Natural killer cell treated with Interleukin-12 subunit alpha and Interleukin-12 subunit beta and Interleukin-15 and Interleukin-18, amount 100 ng/mL, for 72 hours (primary cell): ENCODE measurements around the gene TIMP4. TPM values are rescaled to one million over a fixed set of nuclear protein-coding genes. Genes with fewer than 3 reads are reported as not detected.

Experiments
- ATAC-seq, 2 donors: fragments of 150-1000 bp; cut with Tn5 transposase in 1 of 2; sonication (Bioruptor Pico), chemical (Tn5 transposase) in 1 of 2; 2 replicates each; pipeline ENCODE4 v1.10.0; 2021
- DNase-seq: peaks from one replicate; pipeline ENCODE4 v3.0.0; 2022; ENCODE audit warnings: low spot score
- H3K27ac Mint-ChIP-seq, 2 donors: 1 replicate in 1 of 2; 2 replicates in 1 of 2; pipeline ENCODE4 v1.8.0; 2022; ENCODE audit warnings: mixed read lengths in 2 of 2, mild to moderate bottlenecking in 1 of 2, moderate library complexity in 1 of 2
- H3K27me3 Mint-ChIP-seq, 2 donors: 1 replicate in 1 of 2; 2 replicates in 1 of 2; pipeline ENCODE4 v1.8.0; 2022; ENCODE audit warnings: mixed read lengths in 2 of 2
- H3K36me3 Mint-ChIP-seq: one replicate; pipeline ENCODE4 v1.8.0; 2022; ENCODE audit warnings: mixed read lengths
- H3K4me1 Mint-ChIP-seq, 2 donors: 1 replicate in 1 of 2; 2 replicates in 1 of 2; pipeline ENCODE4 v1.8.0; 2022; ENCODE audit warnings: low read depth in 2 of 2, mixed read lengths in 2 of 2, mild to moderate bottlenecking in 1 of 2
- H3K4me3 Mint-ChIP-seq: one replicate; pipeline ENCODE4 v1.8.0; 2022; ENCODE audit warnings: mixed read lengths
- H3K9me3 Mint-ChIP-seq: 2 replicates; pipeline ENCODE4 v1.8.0; 2022; ENCODE audit warnings: mixed read lengths
- total RNA-seq, 2 donors: library from RNA; stranded (reverse); gene quantifications; one replicate each; pipeline ENCODE4 v1.2.3, GENCODE V29; 2022

The TIMP4 gene
- total RNA-seq, 2 donors from 2014 or later = not detected

DNA sequence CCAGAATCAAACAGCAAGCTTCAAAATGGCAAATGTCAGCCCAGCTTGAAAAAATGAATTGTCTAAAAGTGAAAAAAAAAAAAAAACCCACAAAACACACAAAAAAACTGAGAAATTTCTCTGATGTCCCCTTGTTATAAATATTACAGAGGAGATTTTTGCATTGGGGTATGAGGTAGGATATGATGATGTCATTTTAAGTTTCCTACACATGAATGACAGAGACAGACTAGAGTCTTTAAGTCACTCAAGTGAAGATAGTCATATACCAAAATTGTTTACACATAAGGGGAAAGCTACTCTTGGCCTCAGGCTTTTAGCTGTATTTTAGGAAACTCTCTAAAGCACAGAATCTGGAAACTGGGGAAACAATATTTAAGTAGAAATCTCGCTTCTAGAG lies 32.9 kb downstream of the TIMP4 start:
- Mint-ChIP-seq H3K27ac (no peak overlapping the region), H3K36me3 (no peaks in the 10 kb centered on the region), H3K9me3 (no peaks in the 10 kb centered on the region), H3K4me1 (peaks cover 3 to 6% of the 10 kb centered on the region in 2 donors), H3K27me3 (peaks cover 28 to 50% of the 10 kb centered on the region in 2 donors), H3K4me3 (no peak overlapping the region)
- ATAC-seq = no peak
- DNase-seq = no peak

DNA sequence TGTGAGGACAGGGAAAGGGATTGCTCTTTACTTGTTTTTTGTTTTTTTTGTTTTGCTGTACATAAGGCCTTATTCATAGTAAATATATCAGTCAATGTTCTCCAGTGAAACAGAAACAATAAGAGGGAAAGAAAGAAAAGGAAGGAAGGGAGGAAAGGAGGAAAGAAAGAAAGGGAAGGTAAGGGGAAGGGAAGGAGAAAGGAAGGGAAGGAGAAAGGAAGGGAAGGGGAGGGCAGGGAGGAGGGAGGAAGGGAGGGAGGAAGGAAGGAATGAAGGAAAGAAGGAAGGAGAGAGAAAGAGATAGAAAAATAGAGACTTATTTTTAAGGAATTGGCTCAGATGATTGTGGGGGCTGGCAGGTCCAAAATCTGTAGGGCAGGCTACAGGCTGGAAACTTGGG lies 37.2 kb downstream of the TIMP4 start:
- peaks cover 5 to 9% of the 10 kb centered on the region in 2 donors for H3K4me1 Mint-ChIP-seq
- no peaks in the 10 kb centered on the region for H3K36me3 Mint-ChIP-seq
- no peaks in the 10 kb centered on the region for H3K9me3 Mint-ChIP-seq
- H3K4me3 Mint-ChIP-seq = no peak overlapping the region
- ATAC-seq = no peak
- peaks cover 24 to 62% of the 10 kb centered on the region in 2 donors for H3K27me3 Mint-ChIP-seq
- peak overlapping the region in 1 of 2 donors; percentile 0 for H3K27ac Mint-ChIP-seq
- DNase-seq = no peak

DNA sequence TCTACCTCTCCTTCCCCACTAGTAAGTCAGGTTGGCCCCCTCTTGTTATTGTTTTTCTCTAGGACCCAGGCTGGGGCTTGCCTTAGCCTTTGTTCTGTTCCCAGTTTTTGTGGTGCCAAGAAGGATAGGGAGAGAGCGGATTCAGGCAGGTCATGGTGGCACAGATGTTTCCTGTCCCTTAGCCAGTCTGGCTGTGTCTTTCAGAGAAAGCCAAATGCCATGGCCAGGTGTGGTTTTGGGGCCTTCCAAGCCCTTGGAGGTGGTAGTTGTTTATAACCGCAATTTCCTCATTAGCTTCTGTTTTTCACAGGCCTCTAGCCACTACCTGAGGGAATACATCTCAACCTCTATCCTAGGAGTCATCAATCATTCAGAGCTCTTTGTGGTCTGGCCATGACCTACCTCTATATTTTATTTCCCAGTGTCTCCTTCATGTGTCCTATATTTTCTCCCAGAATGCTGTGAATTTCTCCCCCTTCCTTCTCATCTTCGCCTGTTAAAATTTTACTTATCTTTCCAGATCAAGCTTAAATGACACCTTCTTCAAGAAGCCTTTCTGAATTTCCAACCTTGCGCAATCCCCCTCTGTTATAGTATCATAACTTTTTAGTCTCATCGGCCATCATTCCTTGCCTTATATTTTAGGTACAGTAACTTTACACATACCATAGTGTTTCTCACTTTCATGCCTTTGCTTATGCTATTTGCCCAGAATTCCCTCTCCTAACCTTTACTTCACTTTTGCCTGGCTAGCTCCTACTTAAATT lies 38.2 kb downstream of the TIMP4 start:
- DNase-seq (no peak), ATAC-seq (peak in 1 of 2 donors; percentile 20)
- H3K9me3 Mint-ChIP-seq = no peaks in the 10 kb centered on the region
- peaks cover 5 to 9% of the 10 kb centered on the region in 2 donors for H3K4me1 Mint-ChIP-seq
- H3K4me3 Mint-ChIP-seq = peak overlapping the region; percentile 1
- H3K27me3 Mint-ChIP-seq = peaks cover 21 to 67% of the 10 kb centered on the region in 2 donors
- no peaks in the 10 kb centered on the region for H3K36me3 Mint-ChIP-seq
- peak overlapping the region in 1 of 2 donors; percentile 0 for H3K27ac Mint-ChIP-seq

DNA sequence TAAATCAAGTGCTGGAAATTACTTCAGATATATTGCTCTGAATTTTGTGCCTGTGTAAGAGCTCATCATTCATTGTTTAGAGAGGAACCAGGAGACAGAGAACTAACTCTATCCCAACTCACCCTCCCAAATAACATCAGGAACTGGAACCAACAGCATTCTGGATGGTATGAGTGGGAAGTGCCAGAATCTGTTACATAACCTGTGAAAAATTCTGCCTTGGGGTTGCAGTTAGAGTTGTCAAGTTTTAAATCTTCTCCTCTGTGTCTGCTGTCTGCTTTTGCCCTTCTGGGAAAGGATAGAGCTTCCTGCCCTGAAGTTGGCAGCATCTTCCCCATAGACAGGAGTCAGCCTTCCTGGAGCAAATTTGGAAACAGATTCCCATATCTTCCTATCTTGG lies 41.2 kb downstream of the TIMP4 start:
- no peak overlapping the region for H3K4me3 Mint-ChIP-seq
- no peak for ATAC-seq
- no peak overlapping the region for H3K27ac Mint-ChIP-seq
- peaks cover 5 to 9% of the 10 kb centered on the region in 2 donors for H3K4me1 Mint-ChIP-seq
- DNase-seq = no peak
- no peaks in the 10 kb centered on the region for H3K36me3 Mint-ChIP-seq
- no peaks in the 10 kb centered on the region for H3K9me3 Mint-ChIP-seq
- H3K27me3 Mint-ChIP-seq = peaks cover 10 to 61% of the 10 kb centered on the region in 2 donors

DNA sequence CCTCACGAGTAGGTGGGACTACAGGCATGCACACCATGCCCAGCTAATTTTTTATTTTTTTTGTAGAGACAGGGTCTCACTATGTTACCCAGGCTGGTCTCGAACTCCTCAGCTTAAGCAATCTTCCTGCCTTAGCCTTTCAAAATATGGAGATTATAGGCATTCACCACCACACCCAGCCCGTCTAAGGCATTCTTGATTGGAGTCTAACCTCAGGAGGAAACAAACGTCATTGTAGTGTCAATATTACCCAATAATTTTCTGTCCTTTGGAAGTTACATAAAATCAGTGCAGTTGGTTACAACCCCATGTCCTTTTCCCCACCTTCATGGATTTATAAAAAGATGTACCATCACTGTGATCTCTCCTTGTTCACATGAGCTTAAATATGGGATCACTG lies 41.8 kb downstream of the TIMP4 start:
- Mint-ChIP-seq H3K4me1 (peaks cover 5 to 9% of the 10 kb centered on the region in 2 donors), H3K27ac (no peak overlapping the region), H3K4me3 (no peak overlapping the region), H3K27me3 (peaks cover 10 to 63% of the 10 kb centered on the region in 2 donors), H3K36me3 (no peaks in the 10 kb centered on the region), H3K9me3 (no peaks in the 10 kb centered on the region)
- ATAC-seq = no peak
- no peak for DNase-seq

DNA sequence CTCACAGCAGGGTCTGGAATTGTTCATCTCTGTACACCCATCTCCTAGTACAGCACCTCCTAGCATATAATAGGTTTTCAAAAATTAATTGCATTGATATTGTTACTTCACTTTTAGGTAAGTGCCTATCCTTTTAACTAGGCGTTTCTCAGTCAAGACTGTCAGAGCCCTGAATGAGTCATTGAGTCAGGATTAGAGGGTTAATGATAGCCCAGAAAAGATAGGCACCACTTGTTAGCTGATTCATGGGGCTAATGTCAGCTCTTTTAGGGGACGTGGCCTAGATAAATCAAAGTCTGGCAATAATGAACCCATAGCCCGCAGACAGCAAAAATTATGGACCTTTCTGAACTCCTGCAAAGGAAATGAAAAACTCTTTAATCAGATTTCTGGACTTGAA lies 42.9 kb downstream of the TIMP4 start:
- Mint-ChIP-seq H3K27ac (no peak overlapping the region), H3K4me3 (no peak overlapping the region), H3K9me3 (no peaks in the 10 kb centered on the region), H3K27me3 (peaks cover 5 to 66% of the 10 kb centered on the region in 2 donors), H3K4me1 (peaks cover 3 to 4% of the 10 kb centered on the region in 2 donors), H3K36me3 (no peaks in the 10 kb centered on the region)
- DNase-seq = no peak
- ATAC-seq = no peak

DNA sequence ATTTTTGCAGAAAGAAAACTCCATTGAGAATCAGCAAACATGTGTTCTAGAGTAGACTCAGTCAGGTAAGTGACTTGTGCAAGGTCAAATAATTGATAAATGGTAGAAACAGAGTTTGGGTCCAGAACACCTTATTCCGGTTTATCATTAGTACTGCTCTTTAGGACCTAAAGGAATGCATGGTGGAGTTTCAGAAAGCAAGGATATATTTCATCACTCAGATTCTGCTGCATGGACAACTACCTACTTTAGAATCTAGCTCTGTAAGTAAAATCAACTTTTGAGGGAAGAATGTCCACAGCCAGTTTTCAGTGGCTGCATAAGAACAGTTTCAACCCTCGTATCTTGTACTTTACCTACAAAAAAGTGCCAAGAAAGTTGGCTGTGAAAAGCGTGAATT lies 43.6 kb downstream of the TIMP4 start:
- no peaks in the 10 kb centered on the region for H3K9me3 Mint-ChIP-seq
- no peak for DNase-seq
- H3K27ac Mint-ChIP-seq = no peak overlapping the region
- no peaks in the 10 kb centered on the region for H3K36me3 Mint-ChIP-seq
- H3K4me1 Mint-ChIP-seq = no peaks in the 10 kb centered on the region
- H3K27me3 Mint-ChIP-seq = peaks cover 3 to 61% of the 10 kb centered on the region in 2 donors
- ATAC-seq = no peak
- no peak overlapping the region for H3K4me3 Mint-ChIP-seq

DNA sequence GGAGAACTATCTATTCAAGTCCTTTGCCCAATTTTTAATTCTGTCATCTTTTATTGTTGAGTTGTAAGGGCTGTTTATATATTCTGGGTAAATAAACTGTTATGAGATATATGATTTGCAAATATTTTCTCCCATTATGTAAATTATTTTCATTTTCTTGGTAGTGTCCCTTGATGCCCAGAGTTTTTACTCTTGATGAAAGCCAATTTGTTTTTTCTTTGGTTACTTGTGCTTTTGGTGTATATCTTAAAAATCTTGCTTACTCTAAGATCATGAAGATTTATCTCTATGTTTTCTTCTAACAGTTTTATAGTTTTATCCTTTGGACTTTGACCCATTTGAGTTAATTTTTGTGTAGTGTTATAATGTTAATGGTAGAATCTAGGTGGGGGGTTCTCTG lies 44.5 kb downstream of the TIMP4 start:
- H3K36me3 Mint-ChIP-seq = no peaks in the 10 kb centered on the region
- H3K27me3 Mint-ChIP-seq = peaks cover 3 to 53% of the 10 kb centered on the region in 2 donors
- no peak overlapping the region for H3K4me3 Mint-ChIP-seq
- ATAC-seq (no peak), DNase-seq (no peak)
- no peaks in the 10 kb centered on the region for H3K4me1 Mint-ChIP-seq
- no peak overlapping the region for H3K27ac Mint-ChIP-seq
- H3K9me3 Mint-ChIP-seq = no peaks in the 10 kb centered on the region

DNA sequence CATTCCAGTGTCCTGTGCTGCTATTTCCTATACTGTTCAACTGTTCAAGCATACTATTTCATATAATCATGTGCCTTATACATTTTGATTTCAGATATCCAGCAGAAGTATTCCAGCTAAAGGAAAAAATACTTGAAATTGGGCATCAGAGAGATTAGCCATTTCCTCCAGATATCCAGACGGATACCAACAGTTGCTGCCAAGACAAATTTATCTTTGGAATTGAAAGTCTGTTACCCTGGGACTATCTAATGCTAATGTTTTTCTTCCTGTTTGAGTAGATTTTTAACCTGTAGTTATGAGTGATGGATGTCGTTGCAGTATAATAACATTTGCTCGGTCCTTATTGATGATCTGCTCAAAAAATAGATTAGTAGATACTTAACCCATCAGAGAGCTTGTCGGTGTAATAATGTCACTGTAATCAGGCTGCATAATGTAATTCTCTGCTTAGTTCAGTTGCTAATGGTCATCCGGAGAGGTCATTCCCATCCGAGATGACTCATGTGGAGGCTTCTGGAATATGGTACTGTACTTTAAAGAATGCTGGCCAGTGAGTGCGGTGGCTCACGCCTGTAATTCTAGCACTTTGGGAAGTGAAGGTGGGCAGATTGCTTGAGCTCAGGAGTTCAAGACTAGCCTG lies 51.5 kb downstream of the TIMP4 start:
- no peaks in the 10 kb centered on the region for H3K9me3 Mint-ChIP-seq
- no peak overlapping the region for H3K27ac Mint-ChIP-seq
- H3K4me3 Mint-ChIP-seq = no peak overlapping the region
- no peaks in the 10 kb centered on the region for H3K36me3 Mint-ChIP-seq
- peaks cover 3 to 16% of the 10 kb centered on the region in 2 donors for H3K27me3 Mint-ChIP-seq
- ATAC-seq (no peak), DNase-seq (no peak)
- no peaks in the 10 kb centered on the region for H3K4me1 Mint-ChIP-seq

Other genes with a start within 250 kb of the TIMP4 start
- not detected for gene SYN2, start 154.5 kb downstream of the TIMP4 start, total RNA-seq
- 1 to 10 TPM in 1 of 2 donors, not detected in 1; 5.6 TPM for gene PPARG, start 130.2 kb upstream of the TIMP4 start, total RNA-seq